NCI-H524 (cell line): Measurements from ENCODE around the gene ST6GAL1.
"Not testable (repeated sequence)": the region's sequence is repeated elsewhere in the genome, so short reads cannot be mapped to it uniquely, and the experiment has no call there.

Source experiments
- DNase-seq, 2 experiments: peaks; one replicate each; lab custom pipeline; 2025; lab: John Stamatoyannopoulos, UW

The ST6GAL1 gene

DNA sequence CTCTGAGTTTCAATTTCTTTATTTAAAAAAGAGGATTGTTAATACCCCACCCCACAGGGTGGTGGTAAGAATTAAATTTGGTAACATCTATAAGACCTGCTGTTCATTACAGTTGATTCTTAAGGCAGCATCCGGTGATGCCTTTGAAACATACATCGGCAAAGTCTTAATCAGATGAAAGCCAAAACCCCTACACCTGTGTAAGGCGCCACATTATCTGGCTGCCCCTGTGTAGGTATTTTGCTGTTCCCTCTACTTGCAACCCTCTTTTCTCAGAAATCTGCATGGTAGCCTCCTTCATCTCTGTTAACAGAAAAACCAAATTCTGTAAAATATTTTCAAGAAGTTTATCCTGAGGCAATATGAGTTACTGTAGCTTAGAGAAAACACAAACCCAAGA is 90.0 kb downstream of the ST6GAL1 start:
- DNase-seq = no peak

DNA sequence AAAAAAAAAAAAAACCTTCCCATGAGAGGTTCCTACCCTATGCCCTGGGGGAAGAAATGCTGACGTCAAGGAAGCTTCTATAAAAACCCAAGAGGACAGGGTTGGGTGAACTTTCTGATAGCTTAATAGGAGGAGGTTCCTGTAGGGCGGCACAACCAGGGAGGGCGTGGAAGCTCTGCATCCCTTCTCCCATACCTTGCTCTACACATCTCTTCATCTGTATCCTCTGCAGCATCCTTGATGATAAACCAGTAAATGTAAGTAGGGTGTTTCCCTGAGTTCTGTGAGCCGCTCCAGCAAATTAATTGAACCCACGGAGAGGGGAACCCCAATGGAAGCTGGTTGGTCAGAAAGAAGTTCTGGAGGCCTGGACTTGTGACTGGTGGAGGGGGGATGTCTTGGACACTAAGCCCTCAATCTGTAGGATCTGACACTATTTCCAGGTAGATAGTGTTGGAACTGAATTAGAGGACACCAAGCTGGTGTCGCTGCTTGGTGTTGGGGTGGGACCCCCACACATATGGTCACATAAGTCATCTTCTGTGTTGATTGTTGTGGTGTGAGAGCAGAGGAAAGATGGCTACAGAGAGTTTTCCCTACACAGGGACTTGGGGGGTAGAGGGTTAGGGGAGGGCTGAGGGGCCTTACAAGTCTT is 91.5 kb downstream of the ST6GAL1 start:
- DNase-seq = no peak

DNA sequence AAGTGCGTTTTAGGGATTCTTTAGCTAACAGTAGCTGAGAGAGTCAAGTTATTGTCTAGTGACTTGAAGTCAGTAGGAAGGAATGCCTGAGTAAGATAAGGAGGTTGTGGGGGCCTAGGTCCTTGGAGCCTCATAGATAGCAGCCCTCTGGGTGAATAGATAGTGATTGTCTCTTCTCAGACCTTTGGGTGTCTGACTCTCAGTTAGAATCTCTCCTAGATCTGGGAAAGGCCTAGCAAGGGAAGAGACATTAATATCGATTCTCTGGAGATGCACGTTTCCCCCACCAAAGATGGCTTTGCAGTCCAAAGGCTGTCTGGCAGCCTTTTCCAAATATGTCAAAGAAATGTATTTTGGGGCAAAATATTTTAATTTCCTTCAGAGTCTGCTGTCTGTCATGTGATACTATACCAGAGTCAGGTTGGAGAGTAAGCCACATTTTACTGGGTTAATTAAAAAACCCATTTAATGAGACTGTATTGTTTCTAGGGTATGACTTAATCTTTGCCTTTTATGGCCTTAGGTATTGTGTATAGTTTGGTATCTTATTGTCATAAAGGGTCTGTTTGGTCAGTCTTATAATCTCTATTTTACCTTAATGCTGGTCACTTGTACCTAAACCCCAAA is 92.2 kb downstream of the ST6GAL1 start:
- DNase-seq = no peak

GRCh38 chr3:187023340-187023739 is 93.0 kb downstream of the ST6GAL1 start:
- not testable (repeated sequence) for DNase-seq

DNA sequence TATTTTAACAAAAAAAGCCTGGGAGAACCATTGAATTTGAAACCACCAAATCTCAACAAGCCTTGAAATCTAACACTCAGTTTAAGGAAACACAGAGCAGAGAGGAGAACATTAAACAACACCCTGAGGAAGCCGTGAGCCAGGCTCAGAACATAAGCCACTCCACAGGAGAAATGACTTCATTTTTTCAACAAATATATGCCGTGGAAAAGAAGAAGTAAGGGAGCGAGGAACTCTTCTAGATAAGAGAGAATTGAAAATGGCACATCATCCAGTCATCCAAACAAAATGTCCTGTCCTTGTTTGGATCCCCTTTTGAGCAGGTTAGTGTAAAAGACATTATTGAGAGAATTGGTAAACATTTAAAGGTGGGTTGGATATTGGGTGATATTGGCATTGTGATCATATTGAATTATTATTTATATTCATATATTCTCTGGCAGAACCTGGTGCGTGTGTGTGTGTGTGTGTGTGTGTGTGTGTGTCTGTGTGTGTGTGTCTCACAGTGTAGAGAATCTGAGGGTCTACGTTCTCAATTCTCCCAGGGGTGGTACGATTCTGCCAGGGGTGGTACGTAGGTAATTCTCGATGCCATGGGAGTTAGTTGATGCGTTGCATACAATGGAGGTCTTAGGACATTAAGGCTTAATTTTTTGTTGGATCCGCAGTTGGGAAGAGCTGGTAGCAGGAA is 94.4 kb downstream of the ST6GAL1 start:
- no peak for DNase-seq

DNA sequence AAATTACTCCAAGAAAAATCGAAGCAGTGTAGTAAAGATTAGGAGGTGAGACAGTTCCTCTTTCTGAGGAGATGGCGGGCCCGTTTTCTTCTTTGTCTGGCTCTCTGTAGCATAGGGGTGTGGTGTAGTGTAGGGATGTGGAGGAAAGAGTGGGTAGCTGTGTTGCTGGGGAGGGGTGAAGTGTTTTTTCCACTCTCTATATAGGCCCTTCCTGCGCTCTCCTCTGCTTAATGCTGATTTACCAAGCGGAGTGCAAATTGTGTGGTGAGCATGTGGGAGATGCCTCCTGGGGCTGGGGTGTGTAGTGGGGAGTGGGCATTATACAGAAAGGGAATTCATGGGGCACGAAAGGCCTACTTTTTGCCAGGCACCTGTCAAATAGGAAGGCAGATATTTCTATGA is 94.9 kb downstream of the ST6GAL1 start:
- no peak for DNase-seq

- DNase-seq = no peak
Measured at GRCh38 chr3:187025656-187026316, 95.5 kb downstream of the ST6GAL1 start.

DNA sequence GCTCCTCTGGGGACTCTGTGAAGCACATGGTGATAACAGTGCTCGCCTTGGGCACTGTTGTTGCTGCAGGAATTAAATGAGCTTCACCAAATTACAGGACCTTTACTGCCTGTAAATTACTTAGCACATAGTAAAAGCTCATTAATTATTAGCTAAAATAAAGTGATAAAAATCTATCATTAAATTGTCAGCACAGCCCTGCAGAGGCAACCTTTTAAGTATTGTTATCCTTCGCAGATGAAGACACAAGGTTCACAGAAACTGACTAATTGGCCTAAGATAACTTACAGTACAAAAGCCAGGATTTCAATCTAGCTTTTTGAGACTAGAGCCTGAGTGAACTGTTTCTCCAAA is 96.0 kb downstream of the ST6GAL1 start:
- DNase-seq = no peak

DNA sequence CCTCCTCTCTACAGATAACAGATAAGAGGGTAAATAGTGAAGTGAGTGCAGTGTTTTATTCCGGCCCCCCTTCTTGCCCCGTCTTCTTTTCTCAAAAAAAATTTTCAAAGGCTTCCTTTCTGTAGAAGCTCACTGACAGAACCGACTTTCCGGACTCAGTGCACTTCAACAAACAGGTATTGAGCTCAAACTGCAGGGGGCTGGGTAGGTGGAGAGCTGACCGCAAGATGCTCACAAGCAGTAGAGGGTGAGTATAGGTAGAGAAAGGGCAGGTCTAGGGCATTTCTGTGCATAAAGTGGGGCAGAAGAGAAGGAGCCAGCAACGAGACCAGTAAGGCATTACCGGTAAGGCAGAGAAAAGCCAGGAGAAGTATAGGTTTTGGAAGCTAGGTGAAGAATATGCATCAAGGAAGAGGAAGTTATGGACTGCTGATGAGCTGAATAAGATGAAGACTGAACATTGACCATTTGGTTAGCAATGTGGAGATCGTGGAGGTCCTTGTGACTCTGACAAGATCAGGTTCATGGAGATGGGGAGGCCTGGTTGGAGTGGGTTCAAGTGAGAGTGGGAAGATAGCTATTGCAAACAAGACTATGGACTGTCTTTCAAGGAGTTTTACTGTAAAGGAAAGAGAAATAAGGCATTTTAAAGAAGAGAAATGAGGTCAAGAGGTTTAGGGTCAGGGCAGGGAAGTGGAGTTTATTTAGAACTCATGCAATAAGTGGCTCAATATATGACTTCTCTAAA is 97.4 kb downstream of the ST6GAL1 start:
- no peak for DNase-seq

GRCh38 chr3:187031934-187032333 is 101.6 kb downstream of the ST6GAL1 start:
- DNase-seq = no peak

DNA sequence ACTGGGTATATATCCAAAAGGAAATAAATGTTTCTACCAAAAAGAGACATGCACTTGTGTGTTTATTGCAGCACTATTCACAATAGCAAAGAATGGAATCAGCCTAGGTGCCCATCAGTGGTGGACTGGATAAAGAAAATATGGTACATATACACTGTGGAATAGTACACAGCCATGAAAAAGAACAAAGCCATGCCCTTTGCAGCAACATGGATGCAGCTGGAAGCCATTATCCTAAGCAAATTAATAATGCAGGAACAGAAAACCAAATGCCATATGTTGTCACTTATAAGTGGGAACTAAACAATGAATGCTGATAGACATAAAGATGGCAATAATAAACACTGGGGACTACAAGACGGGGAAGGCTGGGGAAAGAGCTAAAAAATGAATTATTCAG is 106.1 kb downstream of the ST6GAL1 start:
- DNase-seq = no peak

DNA sequence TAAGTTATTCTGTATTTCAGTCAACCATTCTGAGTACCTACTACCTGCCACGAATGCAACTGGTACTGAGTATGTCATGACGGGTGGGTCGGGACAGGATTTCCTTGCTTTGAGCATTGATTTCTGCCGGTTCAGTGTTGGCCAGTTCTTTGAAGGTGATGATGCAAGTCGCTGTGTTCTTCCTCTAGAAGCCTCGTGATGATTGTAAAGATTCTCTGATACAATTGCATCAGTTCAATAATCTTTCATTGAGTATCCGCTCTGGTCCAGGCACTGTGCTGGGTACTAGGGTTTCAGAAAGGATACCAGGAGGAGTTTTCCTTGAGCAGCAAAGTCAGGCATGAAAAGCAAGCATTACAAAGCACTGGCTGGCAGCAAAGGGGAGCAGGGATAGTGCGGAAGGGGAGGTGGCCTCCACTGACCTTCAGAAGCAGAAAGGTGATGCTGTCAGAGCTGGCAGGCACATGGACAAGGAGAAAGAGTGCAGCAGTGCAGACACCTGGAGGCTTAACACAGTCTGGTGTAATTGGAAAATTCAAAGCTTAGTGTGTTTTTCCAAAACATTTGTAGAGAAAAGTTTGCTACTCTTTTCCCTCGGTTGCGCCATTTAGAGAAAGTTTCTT is 108.9 kb downstream of the ST6GAL1 start:
- no peak for DNase-seq

GRCh38 chr3:187039723-187040414 is 109.5 kb downstream of the ST6GAL1 start:
- no peak for DNase-seq

DNA sequence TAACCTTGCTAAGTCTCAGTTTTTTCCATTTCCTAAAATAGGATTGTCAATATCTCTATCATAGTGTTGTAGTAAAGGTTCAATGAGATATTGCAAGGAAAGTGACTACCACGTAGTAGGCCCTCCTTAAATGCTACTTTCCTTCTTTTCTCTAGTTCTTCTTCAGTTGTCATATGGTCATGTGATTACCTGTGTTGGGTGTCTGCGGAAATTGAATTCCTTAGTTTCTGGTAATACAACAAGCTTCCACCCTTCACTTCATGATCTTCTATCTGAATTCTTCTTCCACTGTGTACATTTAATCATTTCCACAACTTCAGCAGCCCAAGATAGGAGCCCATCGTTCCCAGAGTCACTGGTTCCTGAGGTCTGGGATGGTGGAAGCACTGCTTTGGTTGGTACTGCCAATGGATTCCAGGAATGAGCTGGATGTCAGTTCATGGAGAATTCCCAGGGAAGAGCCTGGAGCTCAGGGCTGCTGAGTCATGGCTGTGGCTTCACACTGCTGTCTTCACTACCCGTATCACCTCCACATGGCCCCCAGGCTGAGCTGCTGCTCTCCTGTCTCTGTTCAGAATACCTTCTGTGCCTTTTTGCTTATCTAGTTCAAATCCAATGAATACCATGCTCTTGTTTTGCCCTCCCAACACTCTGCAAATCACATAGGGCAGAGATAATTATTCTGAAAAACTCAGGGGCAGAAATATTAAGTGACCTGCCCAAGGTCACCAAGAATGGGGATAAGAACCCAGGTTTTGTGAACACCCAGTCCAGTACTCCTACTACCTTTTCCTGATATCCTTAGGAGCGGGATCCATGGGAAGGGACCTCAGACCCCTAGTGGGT is 110.4 kb downstream of the ST6GAL1 start:
- DNase-seq = no peak

GRCh38 chr3:187041362-187042307 is 111.3 kb downstream of the ST6GAL1 start:
- DNase-seq = no peak

- no peak for DNase-seq
Measured at GRCh38 chr3:187042346-187042745, 112.0 kb downstream of the ST6GAL1 start.

GRCh38 chr3:187042874-187043458 is 112.6 kb downstream of the ST6GAL1 start:
- no peak for DNase-seq

DNA sequence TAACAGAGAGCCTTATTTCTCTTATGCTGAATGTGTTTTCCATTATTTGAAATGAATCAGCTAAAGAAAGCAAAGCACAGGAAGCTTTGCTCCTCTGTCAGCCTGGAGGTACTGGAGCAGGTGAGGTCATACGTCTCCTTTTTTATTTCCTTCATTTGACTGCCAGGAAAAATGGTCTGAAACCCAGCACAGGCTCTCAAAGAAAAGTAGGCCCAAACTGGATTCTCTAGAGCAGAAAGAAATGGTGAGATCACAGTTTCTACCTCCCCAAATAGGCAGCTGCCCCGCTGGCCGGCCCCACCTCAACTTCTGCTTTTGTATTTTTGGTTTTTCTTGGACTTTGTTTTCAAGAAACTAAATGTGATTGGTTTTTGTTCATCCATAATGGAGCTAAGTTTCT is 113.9 kb downstream of the ST6GAL1 start:
- no peak for DNase-seq
